ELF-1 (cell line): ENCODE measurements around the gene ALG12.
A peak's percentile ranks its signal among the peaks of the same experiment; 100 is the strongest.

Source experiments
- DNase-seq: peaks from one replicate; pipeline ENCODE4 v3.0.0-alpha.2; 2016; ENCODE audit warnings: low read depth, low spot score

The ALG12 gene

GRCh38 chr22:49958366-49958921 lies 40.2 kb upstream of the ALG12 start:
- no peak for DNase-seq

GRCh38 chr22:49957826-49958365 lies 39.7 kb upstream of the ALG12 start:
- no peak for DNase-seq

- no peak for DNase-seq
These were observed 38.9 kb upstream of the ALG12 start for GRCh38 chr22:49956914-49957825.

- no peak for DNase-seq
These were observed 38.2 kb upstream of the ALG12 start for GRCh38 chr22:49956418-49956770.

GRCh38 chr22:49955581-49956417 lies 37.6 kb upstream of the ALG12 start:
- no peak for DNase-seq

GRCh38 chr22:49954991-49955580 lies 36.8 kb upstream of the ALG12 start:
- DNase-seq = no peak

- no peak for DNase-seq
These were observed 36.1 kb upstream of the ALG12 start for GRCh38 chr22:49954354-49954753.

GRCh38 chr22:49953680-49954344 lies 35.6 kb upstream of the ALG12 start:
- DNase-seq = no peak

- DNase-seq = no peak
These were observed 34.9 kb upstream of the ALG12 start for GRCh38 chr22:49953027-49953679.

GRCh38 chr22:49951986-49952896 lies 34.0 kb upstream of the ALG12 start:
- DNase-seq = peak; percentile 67

- no peak for DNase-seq
These were observed 33.4 kb upstream of the ALG12 start for GRCh38 chr22:49951678-49951985.

- peak; percentile 63 for DNase-seq
These were observed 32.9 kb upstream of the ALG12 start for GRCh38 chr22:49951000-49951677.

- DNase-seq = no peak
These were observed 32.3 kb upstream of the ALG12 start for GRCh38 chr22:49950396-49950994.

- DNase-seq = no peak
These were observed 31.7 kb upstream of the ALG12 start for GRCh38 chr22:49949914-49950292.

- no peak for DNase-seq
These were observed 31.0 kb upstream of the ALG12 start for GRCh38 chr22:49948958-49949913.

GRCh38 chr22:49948116-49948957 lies 30.1 kb upstream of the ALG12 start:
- DNase-seq = no peak

- DNase-seq = no peak
These were observed 29.0 kb upstream of the ALG12 start for GRCh38 chr22:49947296-49947622.
